LoVo (cell line): ENCODE data around the gene TFF3.

Experiments used
- DNase-seq: peaks from one replicate; pipeline ENCODE4 v3.0.0-alpha.2; 2016; ENCODE audit warnings: low spot score

Gene TFF3

DNA sequence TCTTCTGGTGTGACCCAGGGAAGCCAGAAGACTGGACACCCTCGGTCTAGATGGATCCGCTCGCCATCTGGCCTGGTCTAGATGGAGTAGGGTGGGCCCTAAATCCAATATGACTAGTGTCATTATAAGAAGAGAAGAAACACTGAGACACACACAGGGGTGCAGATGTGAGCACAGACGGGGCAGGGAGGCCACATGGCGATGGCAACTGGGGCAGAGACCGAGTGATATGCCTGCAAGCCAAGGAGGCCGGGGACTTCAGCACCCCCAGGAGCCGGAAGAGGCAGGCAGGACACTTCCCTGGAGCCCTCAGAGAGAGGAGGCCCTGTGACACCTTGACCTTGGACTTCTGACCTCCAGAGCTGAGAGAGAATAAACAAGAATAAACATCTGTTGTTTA, 5.6 kb upstream of the TFF3 start:
- no peak for DNase-seq

- DNase-seq: no peak
Measured at GRCh38 chr21:42319851-42320572, 4.8 kb upstream of the TFF3 start.

GRCh38 chr21:42319376-42319775, 4.2 kb upstream of the TFF3 start:
- DNase-seq: no peak

DNA sequence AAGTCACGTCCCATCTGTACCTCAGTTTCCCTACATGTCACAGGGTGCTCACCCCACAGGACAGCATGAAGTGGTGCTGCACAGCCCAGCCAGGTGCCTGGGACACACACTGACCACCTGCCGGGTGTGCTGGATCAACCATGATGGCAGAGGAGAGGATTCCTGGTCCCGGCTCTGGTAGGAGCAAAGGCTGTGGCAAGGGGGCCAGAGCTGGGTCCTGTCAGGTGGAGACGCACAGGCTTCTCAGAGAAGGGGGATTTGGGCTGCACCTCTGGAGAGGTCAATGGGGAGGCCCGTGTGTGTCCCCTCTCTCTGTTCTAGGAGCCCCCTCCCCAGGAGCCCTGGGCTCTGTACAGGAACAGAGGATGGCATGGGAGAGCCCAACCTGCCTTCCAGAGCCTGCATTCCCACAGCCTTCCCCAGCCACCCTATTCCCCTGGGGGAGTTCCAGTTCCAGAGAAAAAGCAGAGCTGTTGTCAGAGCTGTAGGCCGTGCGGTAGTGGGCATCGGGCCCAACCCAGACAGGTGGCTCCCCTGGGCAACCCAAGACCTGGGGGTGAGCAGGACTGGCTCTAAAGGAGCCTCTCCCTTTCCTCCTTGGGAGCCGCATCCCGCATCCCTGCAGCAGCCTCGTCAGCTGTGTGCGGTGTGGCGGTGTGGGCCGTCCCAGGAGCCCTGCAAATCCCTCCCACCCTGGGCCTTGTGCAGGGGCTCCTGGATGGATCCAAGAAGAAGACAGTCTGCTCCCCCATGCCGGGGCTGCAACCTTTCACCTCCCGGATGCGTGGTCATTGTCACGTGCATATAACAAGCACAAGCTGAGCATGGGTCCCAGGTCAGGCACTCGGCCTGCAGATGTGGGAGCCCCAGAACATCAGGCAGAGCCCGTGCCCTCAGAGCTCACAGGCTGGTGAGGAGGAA, 2.9 kb upstream of the TFF3 start:
- DNase-seq: no peak

GRCh38 chr21:42317341-42317741, 2.1 kb upstream of the TFF3 start:
- DNase-seq: no peak

DNA sequence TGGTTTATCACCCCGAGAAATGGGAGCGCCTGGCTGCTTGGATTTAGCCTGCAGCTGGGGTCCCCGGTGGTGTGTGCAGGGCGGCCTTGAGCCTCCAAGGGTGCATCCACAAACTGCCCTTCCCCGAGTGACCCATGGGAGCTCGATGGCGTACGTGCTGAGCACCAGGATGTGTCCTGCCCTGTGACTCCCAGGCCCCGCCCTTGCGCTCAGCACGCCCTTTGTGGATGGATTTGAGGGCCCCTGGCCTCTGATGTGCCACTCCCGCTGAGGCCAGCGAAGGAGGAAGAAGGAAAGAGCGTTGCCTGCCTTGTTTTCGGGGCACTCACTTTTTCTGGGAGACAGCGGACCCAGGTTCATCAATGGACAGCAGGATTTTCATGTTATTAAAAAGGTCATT, 1.7 kb upstream of the TFF3 start:
- no peak for DNase-seq

DNA sequence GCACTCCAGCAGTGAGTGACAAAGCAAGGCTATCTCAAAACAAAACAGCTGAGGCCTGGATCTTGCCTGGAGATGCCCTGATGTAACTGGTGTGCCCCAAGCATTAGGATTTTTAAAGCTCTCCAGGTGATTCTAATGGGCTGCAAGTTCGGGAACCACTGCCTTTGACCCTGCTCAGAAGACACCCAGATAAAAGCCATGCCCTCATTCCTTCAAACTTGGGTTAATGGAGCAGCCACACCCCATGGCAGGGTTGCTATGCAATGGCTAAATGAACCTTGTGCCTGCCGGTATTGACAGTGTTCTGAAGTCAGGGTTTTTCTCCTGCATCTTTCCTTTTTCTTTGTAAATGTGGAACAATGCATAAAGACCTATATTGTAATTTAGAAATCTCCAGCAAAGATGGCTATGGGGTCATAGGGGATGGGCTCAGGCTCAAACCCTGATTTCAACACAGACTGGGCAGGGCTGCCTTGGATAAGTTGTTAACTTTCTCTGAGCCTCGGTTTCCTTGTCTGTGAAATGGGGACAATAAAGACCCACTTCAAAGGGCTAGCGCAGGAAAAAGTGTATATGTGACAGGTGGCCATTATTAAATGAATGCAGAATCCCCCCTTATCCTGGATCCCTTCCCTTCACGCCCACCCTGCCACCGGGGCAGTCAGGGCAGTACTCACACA, 453 bp downstream of the TFF3 start:
- DNase-seq: no peak

DNA sequence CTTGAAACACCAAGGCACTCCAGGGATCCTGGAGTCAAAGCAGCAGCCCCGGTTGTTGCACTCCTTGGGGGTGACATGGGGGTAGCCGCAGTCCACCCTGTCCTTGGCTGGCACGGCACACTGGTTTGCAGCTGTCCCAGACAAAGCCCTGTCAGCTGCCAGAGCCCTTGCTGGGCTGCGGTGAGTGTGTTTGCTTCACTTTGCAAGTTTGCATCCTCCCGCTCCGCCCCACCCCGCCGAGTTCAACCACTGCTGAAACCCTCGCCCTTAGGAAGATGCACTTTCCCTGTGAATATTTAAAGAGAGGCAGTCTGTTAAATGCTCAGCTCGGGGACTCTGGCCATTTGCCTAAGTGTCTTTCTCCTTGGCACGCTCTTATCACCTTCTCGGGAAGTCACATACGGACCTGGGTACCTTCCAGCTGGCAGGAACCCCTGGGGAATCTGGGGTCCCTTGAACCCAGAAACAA, 1.7 kb downstream of the TFF3 start:
- DNase-seq: no peak

DNA sequence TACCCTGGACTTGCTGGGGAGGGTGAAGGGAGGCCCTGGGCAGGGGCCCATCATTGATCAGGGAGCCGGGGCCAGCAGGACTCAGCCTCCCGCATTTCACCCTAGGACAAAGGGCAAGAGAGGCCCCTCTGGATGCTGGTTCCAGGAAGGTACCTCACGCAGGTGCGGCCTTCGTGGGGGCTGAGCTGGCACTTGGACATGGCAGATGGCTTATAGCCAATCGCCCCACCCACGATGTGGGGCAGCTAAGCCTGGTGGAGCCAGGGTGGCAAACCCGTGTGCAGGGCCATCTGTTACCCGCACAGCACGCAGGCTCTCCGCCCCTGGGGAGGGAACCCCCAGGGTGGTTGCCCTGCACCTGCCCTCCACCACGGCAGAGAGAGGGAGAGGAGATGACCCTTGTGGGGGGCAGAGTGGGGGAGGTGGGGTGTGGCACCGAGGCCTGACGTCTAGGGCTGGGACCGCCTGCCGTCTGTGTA, 2.5 kb downstream of the TFF3 start:
- DNase-seq: no peak

GRCh38 chr21:42311816-42312625, 3.2 kb downstream of the TFF3 start:
- no peak for DNase-seq

GRCh38 chr21:42311160-42311559, 4.0 kb downstream of the TFF3 start:
- DNase-seq: no peak

DNA sequence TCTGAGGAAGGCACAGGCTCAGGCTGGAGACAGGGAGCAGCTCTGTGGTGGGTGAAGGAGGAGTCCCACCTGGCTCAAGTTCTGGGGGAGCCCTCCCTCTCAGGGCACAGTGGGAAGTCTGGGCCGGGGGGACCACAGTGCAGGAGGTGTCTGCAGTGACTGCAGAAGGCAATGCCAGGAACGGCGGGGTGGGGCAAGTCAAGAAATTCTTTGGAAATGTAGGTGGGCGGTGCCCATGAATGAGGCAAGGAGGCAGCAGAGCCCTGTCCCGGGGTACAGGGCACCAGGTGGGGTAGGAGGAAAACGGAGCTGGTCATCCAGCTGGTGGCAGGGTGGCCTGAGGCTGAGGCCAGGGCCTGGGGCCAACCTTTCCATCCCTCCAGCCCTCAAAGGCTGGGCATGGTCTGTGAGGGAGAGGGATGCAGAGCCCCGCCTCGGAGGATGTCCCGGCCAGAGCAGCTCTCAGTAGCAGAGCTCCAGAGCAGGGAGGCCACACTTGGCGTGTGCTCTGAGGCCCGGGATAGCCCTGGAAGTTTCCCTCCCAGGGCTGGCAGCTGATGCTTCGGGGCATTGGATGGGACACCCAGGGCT, 4.7 kb downstream of the TFF3 start:
- DNase-seq: no peak

GRCh38 chr21:42309753-42310213, 5.4 kb downstream of the TFF3 start:
- peak; percentile 39 for DNase-seq

DNA sequence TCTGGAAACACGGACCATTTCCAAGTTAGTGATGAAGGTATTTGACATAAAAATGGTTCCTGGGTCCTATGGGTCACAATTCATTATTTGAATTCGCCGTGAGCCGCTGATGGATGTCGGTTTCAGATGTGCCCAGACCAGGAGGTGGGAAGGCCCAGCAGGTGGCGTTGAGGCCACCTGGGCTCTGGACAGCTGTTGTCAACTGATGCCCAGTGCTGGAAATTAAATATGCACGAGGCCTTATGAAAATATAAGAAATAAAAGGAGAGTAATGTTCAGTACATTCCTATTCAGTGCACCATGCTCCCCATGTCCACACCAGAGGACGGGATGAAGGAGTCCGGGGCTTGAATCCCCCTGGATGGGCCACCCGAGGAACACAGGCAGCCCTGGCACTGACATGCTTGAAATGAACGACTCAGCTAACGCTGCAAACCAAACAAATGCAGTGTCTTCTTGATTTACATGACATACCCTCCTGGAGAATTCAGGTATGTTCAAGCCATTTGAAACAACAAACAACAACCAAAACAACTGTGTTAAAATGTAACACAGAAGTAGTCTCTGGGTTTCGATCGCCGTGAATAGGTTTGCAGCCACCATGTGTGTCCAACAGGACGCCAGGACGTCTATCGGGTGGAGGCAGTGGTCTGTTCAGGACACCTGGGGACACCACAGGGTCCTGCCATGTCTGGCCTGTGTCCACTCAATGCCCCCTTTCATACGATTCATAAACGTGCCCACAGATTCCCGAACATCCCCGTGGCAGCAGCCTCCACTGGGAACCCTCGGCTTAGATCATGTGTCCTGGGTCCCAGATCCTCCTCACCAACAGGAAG, 6.1 kb downstream of the TFF3 start:
- DNase-seq: no peak

DNA sequence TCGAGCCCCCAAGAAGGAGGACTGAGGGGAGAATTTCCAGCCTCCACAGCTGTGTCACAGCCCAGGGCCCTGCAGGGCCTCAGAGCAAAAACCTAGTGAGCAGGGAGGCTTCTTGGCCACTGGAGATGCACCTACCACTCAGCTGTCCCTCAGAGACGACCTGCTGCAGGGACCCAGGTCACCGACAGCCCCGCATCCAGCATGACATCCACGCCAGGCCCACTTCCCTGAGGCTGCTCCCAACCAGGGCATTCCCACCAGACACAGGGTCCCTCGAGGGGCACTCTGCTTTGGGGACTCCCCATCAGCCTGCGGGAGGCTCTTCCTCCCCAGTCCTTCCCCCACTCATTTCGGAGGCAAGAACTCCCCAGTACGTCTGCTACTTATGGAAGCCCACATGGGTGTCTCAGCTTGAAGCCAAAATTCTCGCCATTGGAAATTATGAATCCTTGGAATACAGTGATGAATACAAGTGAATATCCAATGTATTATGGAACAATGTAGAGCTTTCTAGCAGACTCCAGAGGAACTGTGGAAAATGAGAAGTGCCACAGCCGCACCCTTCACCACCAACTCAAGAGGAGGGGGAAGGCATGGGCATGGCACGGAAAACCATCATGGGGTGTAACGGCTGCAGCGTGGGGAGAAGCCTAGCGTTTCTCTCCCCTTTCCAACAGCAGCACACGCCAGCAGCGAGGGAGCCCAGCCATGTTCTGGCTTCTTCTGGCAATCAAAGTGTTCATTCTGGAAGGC, 6.9 kb downstream of the TFF3 start:
- no peak for DNase-seq

GRCh38 chr21:42307106-42307505, 8.1 kb downstream of the TFF3 start:
- DNase-seq: no peak

DNA sequence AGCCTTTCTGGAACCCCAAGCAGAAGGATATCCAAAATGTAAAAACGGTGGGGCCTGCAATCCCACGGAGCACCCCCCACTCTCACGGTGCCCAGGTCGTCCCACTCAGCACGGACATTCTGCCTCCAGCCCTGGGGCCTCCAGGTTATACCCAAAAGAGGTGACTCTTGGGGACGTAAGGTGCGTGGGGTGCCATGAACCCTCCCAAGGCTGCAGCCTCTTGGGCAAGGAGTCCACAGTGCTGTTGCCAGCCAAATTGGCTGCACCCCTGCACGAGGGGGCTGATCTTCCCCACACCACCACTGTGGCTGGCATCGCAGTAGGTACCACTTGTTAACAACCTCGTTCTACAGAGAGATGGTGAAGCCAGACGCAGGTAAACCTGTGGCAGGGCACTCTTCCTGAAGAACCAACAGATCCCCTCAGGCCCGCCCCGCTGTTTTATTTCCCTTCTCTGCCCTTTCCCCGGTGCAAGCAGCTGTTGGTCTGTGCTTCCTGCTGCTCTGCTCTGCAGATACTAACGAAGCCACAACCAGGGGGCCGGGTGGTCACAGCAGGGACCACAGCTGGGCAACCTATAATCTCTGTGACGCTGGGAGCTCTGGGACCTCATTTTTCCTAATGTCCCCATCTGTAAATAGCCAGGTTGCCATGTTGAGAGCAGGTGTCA, 8.7 kb downstream of the TFF3 start:
- DNase-seq: no peak

DNA sequence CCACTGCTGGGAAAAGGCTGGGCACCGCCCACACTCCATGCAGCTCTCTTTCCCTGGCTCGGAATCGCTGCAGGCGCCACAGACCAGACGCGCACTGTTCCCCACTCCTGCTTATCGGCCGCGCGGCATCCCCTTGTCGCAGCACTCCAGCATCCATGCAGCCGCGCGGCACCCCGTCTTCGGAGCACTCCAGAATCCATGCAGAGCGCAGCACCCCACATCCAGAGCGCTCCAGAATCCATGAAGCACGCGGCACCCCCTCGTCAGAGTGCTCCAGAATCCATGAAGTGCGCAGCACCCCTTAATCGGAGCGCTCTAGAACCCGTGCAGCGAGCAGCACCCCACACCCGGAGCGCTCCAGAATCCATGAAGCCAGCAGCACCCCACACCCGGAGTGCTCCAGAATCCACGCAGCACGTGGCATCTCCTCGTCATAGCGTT, 9.5 kb downstream of the TFF3 start:
- no peak for DNase-seq
